ENCODE measurements around the gene SLIT3.
"Not testable (repeated sequence)": the region's sequence is repeated elsewhere in the genome, so short reads cannot be mapped to it uniquely, and the experiment has no call there.

The SLIT3 gene

GRCh38 chr5:168637281-168637680, 663.7 kb downstream of the SLIT3 start:
- DNase-seq = no peak

DNA sequence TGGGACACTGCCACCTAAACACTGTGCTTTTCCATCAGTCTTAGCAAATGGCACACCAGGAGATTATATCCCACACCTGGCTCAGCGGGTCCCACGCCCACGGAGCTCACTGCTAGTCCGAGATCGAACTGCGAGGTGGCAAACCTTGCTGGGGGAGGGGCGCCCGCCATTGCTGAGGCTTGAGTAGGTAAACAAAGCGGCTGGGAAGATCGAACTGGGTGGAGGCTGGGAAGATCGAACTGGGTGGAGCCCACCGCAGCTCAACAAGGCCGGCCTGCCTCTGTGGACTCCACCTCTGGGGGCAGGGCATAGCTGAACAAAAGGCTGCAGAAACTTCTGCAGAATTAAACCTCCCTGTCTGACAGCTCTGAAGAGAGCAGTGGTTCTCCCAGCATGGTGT, 670.0 kb downstream of the SLIT3 start:
- not testable (repeated sequence) for DNase-seq

- DNase-seq = no peak
Observed at GRCh38 chr5:168624850-168625364, 676.0 kb downstream of the SLIT3 start.

DNA sequence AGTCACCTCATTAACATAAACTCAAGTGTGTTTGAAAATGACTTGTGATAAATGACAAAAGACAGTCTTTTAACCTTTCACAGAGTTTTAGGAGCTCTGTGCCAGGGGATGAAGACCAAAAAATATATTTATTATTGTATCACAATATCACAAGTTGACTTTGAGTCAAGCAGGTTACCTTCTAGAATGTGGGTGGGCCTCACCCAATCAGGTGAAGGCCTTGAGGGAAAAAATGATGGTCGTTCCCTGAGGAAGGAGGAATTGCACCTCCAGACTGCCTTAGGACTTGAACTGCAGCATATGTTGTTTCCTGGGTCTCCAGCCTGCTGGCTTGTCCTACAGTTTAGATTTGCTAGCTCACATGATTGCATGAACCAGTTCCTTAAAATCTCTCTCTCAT, 680.1 kb downstream of the SLIT3 start:
- no peak for DNase-seq

DNA sequence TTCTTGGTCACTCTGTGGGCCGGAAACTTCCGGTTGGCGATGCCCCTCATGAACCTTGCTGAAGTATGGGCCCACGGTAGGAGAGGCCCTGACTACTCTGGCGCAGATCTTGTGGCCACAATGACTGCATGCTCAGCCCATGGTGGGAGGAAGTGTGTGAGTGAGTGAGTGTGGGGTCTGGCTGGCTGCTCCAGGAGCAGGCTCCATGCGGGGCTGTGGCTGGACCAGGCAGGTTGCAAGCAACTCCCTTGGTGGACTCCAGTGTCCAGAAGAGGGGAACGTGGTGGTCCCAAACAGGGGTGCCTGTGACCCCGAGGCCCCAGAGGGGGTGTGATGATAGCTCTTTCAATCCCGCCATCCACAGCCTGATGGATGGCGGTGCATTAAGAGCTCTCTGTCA, 686.3 kb downstream of the SLIT3 start:
- DNase-seq = no peak

DNA sequence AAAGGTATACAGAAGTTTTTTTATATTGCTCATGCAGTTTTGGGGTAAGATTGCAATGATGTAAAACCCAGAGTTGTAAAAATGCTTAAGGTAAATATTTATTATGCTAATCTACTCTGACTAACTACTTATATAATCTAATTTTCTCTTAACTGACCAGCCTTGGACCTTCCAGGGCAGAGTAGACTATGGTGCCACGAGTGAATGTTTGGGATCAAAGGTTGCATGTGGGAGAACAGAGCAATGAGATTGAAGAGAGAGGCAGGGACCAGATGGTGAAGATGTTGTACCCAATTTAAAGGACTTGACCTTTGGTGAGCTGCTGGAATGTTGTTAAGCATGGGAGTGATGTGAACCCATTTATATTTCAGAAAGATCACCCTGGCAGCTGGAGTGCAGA, 686.9 kb downstream of the SLIT3 start:
- no peak for DNase-seq

DNA sequence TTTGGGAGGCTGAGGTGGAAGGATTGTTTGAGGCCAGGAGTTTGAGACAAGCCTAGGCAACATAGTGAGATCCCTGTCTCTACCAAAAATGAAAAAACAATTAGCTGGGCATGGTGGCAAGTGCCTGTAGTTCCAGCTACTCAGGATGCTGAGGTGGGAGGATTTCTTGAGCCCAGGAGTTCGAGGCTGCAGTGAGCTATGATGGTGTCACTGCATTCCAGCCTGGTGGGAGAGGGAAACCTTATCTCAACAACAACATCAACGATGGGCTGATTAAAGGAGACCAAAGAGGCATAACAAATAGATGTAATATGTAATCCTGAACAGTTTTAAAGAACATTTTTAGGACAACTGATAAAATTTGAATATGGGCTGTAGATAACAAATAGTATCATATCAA, 687.5 kb downstream of the SLIT3 start:
- DNase-seq = no peak

- DNase-seq = no peak
Observed at GRCh38 chr5:168612996-168613395, 687.9 kb downstream of the SLIT3 start.

- DNase-seq = no peak
Observed at GRCh38 chr5:168612123-168612522, 688.8 kb downstream of the SLIT3 start.

All from right kidney (tissue), 1 donor.